Panc1 (cell line): ENCODE data around the gene SDK1. TPM values are rescaled to one million over a fixed set of nuclear protein-coding genes. Genes with fewer than 3 reads are reported as not detected.
"Not testable (repeated sequence)": the region's sequence is repeated elsewhere in the genome, so short reads cannot be mapped to it uniquely, and the experiment has no call there.

Experiments used
- ATAC-seq: fragments of 200-7000 bp; cut with Tn5 transposase; 2 replicates; pipeline ENCODE4 v1.9.1; 2020; ENCODE audit warnings: mild to moderate bottlenecking, moderate library complexity
- BruUV-seq: library from RNA; stranded (reverse); fragments of 400-500 nt; replicated peaks from 2 replicates; lab custom pipeline; 2021; lab: Mats Ljungman, UMichigan
- CTCF ChIA-PET: fragments of 300-600 bp; sonication (Branson Sonifier 250); formaldehyde crosslinking; loops from one replicate; lab custom pipeline; 2022; ENCODE audit warnings: antibody characterized with exemption; lab: Charles Lee
- POLR2A ChIA-PET: fragments of 300-600 bp; sonication (Branson Sonifier 250); formaldehyde crosslinking; loops from one replicate; lab custom pipeline; 2022; ENCODE audit warnings: antibody characterized with exemption; lab: Charles Lee
- DNase-seq: peaks from one replicate; pipeline ENCODE4 v3.0.0-alpha.2; 2010; ENCODE audit warnings: low read depth, low spot score
- H3K27ac ChIP-seq: 2 replicates; pipeline ENCODE4 v1.5.1; 2011; ENCODE audit warnings: mild to moderate bottlenecking, low read length, inconsistent platforms
- H3K27me3 ChIP-seq: fragments of 200-500 bp; sonication (Bioruptor generic); 2 replicates; pipeline ENCODE4 v1.6.0; 2014; ENCODE audit warnings: low read length, inconsistent platforms; ENCODE audit not compliant: control insufficient read depth, insufficient read depth
- H3K36me3 ChIP-seq: fragments of 200-500 bp; sonication (Bioruptor generic); 2 replicates; pipeline ENCODE4 v1.5.1; 2014; ENCODE audit warnings: inconsistent platforms, mild to moderate bottlenecking, low read length, moderate library complexity; ENCODE audit not compliant: control insufficient read depth, insufficient read depth
- H3K4me1 ChIP-seq: 2 replicates; pipeline ENCODE4 v1.5.1; 2011; ENCODE audit warnings: inconsistent platforms, mild to moderate bottlenecking, low read length, moderate library complexity; ENCODE audit not compliant: control insufficient read depth, insufficient read depth
- H3K4me3 ChIP-seq, 2 experiments: 2 replicates each; pipeline ENCODE4 v1.5.1; 2011 to 2012; ENCODE audit warnings: low read depth in 2 of 2, low read length in 2 of 2, mild to moderate bottlenecking in 2 of 2, inconsistent platforms in 1 of 2, moderate library complexity in 1 of 2
- H3K9me3 ChIP-seq: fragments of 200-500 bp; sonication (Bioruptor generic); 2 replicates; pipeline ENCODE4 v1.5.1; 2014; ENCODE audit warnings: low read depth, mild to moderate bottlenecking, inconsistent platforms, low read length, moderate library complexity; ENCODE audit not compliant: control insufficient read depth, insufficient read depth
- POLR2AphosphoS5 ChIP-seq: IDR thresholded peaks from 2 replicates; pipeline ENCODE4 v1.6.1; 2012; ENCODE audit warnings: mild to moderate bottlenecking, low read depth, low read length, moderate library complexity
- REST ChIP-seq, 2 experiments: IDR thresholded peaks; 2 replicates each; pipeline ENCODE4 v1.6.1; 2011 to 2012; ENCODE audit warnings: low read depth in 2 of 2, control low read depth in 1 of 2, low read length in 1 of 2, mild to moderate bottlenecking in 1 of 2, moderate library complexity in 1 of 2; ENCODE audit not compliant: insufficient read depth in 1 of 2
- SIN3A ChIP-seq: IDR thresholded peaks from 2 replicates; pipeline ENCODE4 v1.6.1; 2012; ENCODE audit warnings: low read depth, mild to moderate bottlenecking, low read length, moderate library complexity, borderline replicate concordance; ENCODE audit not compliant: insufficient read depth
- TCF7L2 ChIP-seq: IDR thresholded peaks from 2 replicates; pipeline ENCODE4 v1.6.1; 2011; ENCODE audit warnings: mild to moderate bottlenecking, low read depth, low read length, inconsistent platforms
- in situ Hi-C: cut with HindIII; loops from 2 replicates; pipeline ENCODE4 v1.10.0; 2016; ENCODE audit warnings: low sequenced_read_pairs, low pct_unique_long_range_greater_than_20kb
- intact Hi-C: fragments of 100-400 bp; cut with micrococcal nuclease; formaldehyde crosslinking; loops from one replicate; pipeline ENCODE4 v1.10.0; 2022; ENCODE audit not compliant: unreplicated experiment
- total RNA-seq: library from RNA; stranded (reverse); gene quantifications from one replicate; pipeline ENCODE4 v1.2.1, GENCODE V29; 2021; ENCODE audit not compliant: unreplicated experiment
- TF ChIP-seq, protein P1 (sequence below): fragments of 450-650 bp; IDR thresholded peaks from 2 replicates; pipeline ENCODE4 v1.5.1; 2017; ENCODE audit warnings: mild to moderate bottlenecking

Gene SDK1
- total RNA-seq, 1 experiment from 2014 or later, result 47.4 TPM

DNA sequence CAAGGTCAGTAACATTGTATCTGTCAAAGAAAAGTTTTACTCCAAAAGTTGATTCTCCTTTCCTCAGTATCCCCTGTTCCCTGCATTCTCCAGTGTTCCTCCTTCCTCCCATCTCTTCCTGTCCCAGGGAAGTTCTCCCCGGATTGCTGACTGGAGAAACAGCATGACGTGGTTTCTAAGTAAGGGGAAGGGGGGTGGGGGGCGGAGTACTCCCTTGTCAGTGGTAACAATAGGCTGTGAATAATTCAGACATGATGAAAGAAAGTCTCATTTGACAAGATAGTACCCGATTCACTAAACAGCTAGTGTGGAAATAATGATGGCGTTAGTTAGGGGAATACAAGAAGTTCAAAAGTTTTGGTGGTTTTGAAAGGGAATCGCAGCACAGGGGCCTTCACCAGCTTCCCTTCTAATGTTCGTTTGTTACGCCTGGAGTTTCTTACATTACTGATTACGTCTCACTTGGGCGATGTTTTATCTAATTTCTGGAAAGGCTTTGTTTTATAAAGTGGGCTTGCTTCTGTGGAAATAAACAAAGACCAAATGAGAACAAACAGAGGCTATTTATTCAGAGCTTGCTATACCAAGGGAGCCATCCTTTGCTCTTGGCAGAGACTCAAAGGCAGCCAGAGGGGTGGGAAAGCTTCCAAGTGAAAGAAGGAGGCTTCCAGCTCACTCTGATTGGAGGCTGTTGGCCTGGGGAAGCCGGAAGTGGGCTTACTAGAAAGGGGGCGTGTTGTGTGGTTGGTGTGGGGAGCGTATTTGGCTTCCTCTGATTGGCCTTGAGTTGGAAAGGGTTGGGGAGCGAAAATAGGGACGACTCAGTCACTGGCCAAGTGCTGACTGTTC, 453.7 kb downstream of the SDK1 start:
- POLR2A ChIA-PET, result no interaction called here
- ATAC-seq, result peak; percentile 75
- H3K27ac ChIP-seq, result peak overlapping the region; percentile 98
- no peak for DNase-seq
- H3K36me3 ChIP-seq, result no peaks in the 10 kb centered on the region
- H3K4me1 ChIP-seq, result peaks cover 47% of the 10 kb centered on the region
- CTCF ChIA-PET, result no interaction called here
- TF ChIP-seq TCF7L2 (no peak; the same call in 1 of the 2 replicates), POLR2AphosphoS5 (0 out of 2 replicates have a peak, but pooled peaks have one; percentile 39), REST (IDR thresholded peaks at IDR 0.05; ENCODE audit: insufficient read depth in 1 of 2, low read depth in 2 of 2, low read length in 1 of 2) (peak in 1 of 2 experiments; percentile 29; a peak in 1 of 4 replicates), SIN3A (no peak)
- TF ChIP-seq, protein P1, sequence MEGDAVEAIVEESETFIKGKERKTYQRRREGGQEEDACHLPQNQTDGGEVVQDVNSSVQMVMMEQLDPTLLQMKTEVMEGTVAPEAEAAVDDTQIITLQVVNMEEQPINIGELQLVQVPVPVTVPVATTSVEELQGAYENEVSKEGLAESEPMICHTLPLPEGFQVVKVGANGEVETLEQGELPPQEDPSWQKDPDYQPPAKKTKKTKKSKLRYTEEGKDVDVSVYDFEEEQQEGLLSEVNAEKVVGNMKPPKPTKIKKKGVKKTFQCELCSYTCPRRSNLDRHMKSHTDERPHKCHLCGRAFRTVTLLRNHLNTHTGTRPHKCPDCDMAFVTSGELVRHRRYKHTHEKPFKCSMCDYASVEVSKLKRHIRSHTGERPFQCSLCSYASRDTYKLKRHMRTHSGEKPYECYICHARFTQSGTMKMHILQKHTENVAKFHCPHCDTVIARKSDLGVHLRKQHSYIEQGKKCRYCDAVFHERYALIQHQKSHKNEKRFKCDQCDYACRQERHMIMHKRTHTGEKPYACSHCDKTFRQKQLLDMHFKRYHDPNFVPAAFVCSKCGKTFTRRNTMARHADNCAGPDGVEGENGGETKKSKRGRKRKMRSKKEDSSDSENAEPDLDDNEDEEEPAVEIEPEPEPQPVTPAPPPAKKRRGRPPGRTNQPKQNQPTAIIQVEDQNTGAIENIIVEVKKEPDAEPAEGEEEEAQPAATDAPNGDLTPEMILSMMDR, result no peak
- H3K9me3 ChIP-seq, result no peaks in the 10 kb centered on the region
- no TSS peak for BruUV-seq
- in situ Hi-C loops, result no loop called here
- no peaks in the 10 kb centered on the region for H3K27me3 ChIP-seq
- intact Hi-C loops, result no loop called here
- H3K4me3 ChIP-seq, result peak overlapping the region in 1 of 2 experiments; percentile 40; a peak in 2 of 4 replicates

- CTCF ChIA-PET, intact Hi-C loops, H3K36me3 ChIP-seq, H3K4me3 ChIP-seq, ATAC-seq, BruUV-seq, H3K9me3 ChIP-seq, DNase-seq, POLR2A ChIA-PET, H3K27me3 ChIP-seq, in situ Hi-C loops: not testable (repeated sequence)
- peaks cover 59% of the 10 kb centered on the region for H3K4me1 ChIP-seq
- H3K27ac ChIP-seq, result peak overlapping the region; percentile 98
Measured at GRCh38 chr7:3755778-3756453, 454.9 kb downstream of the SDK1 start.

- no peak for TF ChIP-seq SIN3A
- no peak for TF ChIP-seq TCF7L2
- TF ChIP-seq REST (IDR thresholded peaks at IDR 0.05; ENCODE audit: insufficient read depth in 1 of 2, low read depth in 2 of 2, low read length in 1 of 2), result no peak
- TF ChIP-seq, protein P1, result no peak
- TF ChIP-seq POLR2AphosphoS5, result no peak
- Histone ChIP-seq H3K4me1 (peaks cover 67% of the 10 kb centered on the region), H3K36me3 (no peaks in the 10 kb centered on the region), H3K9me3 (no peaks in the 10 kb centered on the region), H3K27ac (peak overlapping the region; percentile 98), H3K27me3 (no peaks in the 10 kb centered on the region), H3K4me3 (no peak overlapping the region)
- POLR2A ChIA-PET, result no interaction called here
- CTCF ChIA-PET, result no interaction called here
- intact Hi-C loops, result no loop called here
- in situ Hi-C loops, result no loop called here
- BruUV-seq, result no TSS peak
- ATAC-seq (no peak), DNase-seq (no peak)
Measured at GRCh38 chr7:3757059-3757458, 456.0 kb downstream of the SDK1 start.
